ENCODE measurements around the gene BPIFB3.

- no peak for TF ChIP-seq SUZ12 (IDR thresholded peaks at IDR 0.05; ENCODE audit: extremely low read depth, insufficient read depth, insufficient read length)
- TF ChIP-seq ZNF274 (IDR thresholded peaks at IDR 0.05; ENCODE audit: low read depth, low read length) = no peak
- no peak for TF ChIP-seq YY1 (IDR thresholded peaks at IDR 0.05; ENCODE audit: insufficient read depth, insufficient read length)
These were observed 18.7 kb downstream of the BPIFB3 start for GRCh38 chr20:33072362-33072761.

All from NT2/D1 (cell line).